HG02610 (cell line): Measurements from ENCODE around the gene TMEM187.
A peak's percentile ranks its signal among the peaks of the same experiment; 100 is the strongest.

Experiments
- ATAC-seq: cut with Tn5 transposase; IDR thresholded peaks from one replicate; pipeline ENCODE4 v1.9.1; 2021; ENCODE audit warnings: mild to moderate bottlenecking, moderate library complexity; ENCODE audit not compliant: unreplicated experiment

TMEM187 gene

DNA sequence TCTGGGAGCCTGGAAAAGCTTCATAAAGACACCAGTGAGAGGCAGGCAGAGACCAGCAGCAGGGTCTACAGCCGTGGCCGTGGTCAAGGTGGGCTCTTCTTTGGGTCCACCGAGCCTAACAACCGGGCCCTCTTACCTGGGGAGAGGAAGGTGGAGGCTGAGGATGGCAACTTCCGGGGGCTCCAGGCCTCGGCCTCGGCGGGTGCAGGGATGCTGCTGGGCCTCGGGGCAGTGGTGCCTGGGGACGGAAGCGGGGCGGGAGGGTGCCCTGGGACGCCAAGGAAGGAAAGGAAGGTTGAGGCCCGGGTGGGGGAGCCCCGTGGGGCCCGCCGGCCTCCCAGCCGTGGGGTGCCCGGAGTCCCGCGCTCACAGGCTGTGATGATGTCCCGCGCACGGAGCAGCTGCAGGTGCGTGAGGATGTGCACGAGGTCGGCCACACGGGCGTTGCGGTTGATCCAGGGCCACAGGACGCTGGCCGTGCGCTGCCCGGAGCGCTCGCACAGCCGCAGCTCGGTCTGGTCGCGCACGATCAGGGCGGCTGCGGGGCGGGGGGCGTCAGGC lies 46.6 kb downstream of the TMEM187 start:
- no peak for ATAC-seq

DNA sequence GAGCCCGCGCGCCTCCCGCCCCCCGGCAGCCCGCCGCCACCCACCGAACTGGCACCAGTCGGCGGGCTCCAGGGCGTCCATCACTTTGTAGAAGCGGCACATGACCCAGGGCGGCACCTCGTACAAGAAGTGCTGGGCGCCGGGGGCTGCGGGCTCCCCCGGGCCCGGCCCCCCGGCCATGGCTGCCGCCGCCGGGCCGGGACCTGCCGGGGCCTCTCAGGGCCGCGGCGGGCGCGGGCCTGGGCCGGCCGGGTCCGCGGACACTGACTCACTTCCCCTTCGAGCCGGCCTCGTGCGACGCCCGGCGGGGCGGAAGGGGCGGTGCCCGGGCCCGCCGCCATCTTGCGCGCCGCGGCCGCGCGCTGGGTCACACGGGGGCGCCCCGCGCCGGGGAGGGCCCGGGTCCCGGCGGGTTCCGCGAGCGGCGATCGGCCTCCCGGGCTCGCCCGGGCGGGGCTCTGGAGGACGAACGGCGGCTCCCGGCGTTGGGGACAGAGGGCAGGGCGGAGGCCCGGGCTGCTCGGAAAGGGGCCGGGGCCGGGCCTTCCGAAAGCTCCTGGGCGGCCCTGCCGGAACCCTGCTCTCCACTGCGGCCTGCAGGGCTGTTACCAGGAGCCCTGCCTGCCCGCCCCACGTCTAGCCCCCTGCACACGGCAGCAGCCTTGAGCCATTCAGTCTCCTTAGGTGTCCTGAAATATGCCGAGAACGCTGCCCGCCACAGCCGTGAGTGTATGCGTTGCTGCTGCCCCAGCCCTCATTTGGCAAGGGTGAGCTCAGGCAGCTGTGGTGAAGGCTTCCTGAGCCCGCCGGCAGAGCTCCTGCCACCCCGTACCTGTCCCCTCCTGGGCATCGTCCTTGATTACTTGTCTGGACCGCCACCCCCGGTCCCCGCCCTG lies 47.3 kb downstream of the TMEM187 start, which contains the start of gene IRAK1:
Gene IRAK1, minus strand, starts transcription at position 270 of the 896 bp plus-strand sequence. Its CDS starts 90 bp downstream, at position 180.
- peak; percentile 81 for ATAC-seq

DNA sequence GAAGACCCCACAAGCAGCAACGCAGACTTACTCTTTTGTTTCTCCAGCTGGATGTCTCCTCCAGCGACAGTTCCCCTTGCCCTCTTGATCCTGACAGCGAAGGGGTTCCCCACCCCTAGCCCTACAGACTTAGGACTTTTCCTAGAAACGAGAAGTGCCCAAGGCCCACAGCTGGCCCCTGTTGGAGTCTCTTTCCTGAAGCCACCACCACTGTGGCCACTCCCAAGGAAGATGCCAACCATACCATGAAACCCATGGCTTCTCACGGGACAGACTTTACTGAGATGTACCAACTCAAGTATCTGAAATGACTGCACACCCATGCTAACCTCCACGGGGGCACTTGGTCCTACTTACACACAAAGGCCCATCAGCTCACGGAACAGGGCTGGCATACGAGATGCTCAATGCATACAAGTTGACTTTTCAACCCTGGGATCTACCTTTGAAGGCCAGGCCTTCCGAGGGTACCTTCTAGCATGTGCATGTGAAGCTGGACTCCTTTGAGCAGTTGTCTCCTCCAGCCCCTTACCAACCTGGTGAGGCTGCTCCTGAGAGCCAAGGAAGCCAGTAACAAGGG lies 48.1 kb downstream of the TMEM187 start:
- ATAC-seq = no peak

DNA sequence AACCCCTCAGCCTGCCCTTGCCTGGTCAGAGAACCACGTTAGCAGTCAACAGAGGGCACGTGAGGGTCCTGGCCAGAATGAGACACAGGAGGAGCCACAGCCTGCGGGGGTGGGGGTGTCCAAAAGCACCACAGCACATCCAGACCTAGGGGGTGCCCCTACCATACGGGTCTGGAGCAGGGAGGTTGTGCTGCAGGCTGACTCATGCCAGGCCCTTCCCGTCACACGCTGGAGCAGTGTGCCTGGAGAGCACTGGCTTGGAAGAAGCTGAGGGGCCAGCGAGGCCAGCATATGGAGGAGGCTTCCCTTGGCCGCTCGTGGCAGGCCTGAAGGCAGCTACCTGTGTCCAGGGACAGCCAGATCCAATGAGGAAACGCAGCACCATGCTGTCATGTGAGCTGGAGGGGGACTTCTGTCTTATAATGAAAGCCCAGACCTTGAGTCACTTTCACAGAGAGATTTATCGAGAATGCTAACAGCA lies 48.6 kb downstream of the TMEM187 start:
- ATAC-seq = no peak

- ATAC-seq = no peak
Measured at GRCh38 chrX:154022108-154022507, 49.6 kb downstream of the TMEM187 start.

GRCh38 chrX:154023276-154024000 lies 50.9 kb downstream of the TMEM187 start:
- no peak for ATAC-seq

GRCh38 chrX:154024271-154024670 lies 51.7 kb downstream of the TMEM187 start:
- ATAC-seq = no peak

- ATAC-seq = no peak
Measured at GRCh38 chrX:154025230-154025629, 52.7 kb downstream of the TMEM187 start.

DNA sequence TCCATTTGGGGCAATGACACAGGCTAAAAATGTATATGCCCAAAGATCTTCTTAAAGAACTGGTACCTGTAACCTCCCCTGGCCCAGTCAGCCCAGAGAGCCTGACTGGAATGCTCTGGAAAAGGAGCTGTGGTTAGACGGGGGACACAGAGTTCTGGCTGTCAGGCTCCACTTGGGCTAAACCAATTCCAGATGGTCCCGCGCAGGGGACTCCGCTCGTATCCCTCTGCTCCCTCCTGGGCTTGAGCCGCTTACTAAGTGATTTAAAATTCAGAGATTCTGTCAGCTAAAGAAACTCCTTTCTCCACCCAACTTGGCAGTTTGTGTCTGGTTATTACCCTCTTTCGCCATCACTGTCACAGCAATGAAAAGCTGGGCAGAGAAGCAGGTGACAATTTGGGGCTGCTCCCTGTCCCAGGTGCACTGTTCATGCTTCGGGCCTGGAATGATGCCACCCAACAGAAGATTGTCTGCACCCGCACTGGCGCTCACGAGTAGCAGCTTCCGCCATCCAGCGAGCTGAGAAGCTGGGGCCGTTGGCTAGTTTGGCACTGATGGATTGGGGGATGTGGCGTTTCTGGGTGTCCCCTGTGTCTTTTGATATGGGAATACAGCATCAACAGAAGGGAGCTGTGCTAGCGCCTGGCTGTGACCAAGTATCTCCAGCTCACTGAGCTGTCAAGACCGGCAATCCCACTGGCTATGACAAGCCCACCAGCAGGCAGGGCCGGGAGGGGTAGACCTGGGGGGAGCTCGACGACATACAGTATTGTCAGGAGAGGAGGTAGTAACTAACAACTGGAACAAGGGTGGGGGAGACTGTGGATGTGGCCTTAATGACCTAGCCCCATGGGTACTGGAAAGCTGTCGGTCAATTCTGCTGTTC lies 53.8 kb downstream of the TMEM187 start:
- ATAC-seq = no peak

- ATAC-seq = no peak
Measured at GRCh38 chrX:154027022-154027402, 54.5 kb downstream of the TMEM187 start.

GRCh38 chrX:154027986-154028385 lies 55.4 kb downstream of the TMEM187 start:
- no peak for ATAC-seq

DNA sequence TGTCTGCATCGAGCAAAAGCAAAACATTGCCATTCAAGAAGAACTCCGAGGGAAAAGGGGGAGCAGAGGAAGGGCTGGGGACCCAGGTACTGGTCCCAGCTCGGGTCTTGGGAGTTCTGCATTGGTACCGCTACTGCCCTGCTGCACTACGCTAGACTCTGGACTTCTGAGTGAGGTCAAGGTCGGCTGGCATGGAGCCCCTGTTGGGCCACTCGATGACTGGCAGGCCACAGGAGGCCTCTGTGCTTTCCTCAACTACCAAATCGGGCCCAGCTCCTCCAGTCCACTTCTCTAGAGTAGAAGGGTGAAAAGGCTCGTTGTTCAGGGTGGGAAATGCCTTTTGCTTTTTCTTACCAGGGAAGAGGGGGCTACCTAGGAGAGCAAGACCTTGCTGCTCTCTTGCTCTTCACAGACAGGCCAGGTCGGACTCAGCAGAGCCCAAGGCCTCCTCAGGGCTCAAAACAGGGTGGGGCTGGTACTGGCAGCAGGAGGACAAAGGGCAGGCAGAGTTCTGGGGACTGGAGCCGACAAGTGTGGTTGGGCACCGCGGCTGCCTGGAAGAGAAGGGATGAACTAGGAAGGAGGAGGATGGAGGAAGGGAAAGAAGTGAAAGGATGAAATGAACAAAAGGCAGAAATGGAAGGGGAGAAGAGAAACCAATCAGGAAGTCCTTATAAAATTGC lies 56.1 kb downstream of the TMEM187 start:
- ATAC-seq = no peak

DNA sequence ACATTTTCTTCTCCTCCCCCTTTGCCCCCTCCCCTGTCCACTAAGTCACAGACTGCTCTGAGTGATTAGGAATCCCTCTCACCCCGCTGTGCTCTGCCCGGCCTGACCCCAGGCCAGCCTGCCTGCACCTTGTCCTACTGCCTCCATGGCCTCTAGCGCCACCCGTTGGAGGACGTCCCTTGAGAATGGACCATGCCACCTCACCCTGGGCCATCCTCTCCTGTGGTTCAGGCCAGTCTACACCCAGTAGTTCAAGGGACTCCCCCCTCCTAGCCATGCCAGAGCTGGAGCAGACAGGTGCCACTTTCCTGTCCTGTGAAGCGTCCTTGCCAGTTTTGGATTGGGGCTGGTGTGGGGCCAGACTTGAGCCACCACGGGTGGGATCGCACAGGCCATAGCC lies 56.9 kb downstream of the TMEM187 start:
- no peak for ATAC-seq

- ATAC-seq = no peak
Measured at GRCh38 chrX:154030266-154030665, 57.7 kb downstream of the TMEM187 start.

- no peak for ATAC-seq
Measured at GRCh38 chrX:154030715-154031305, 58.3 kb downstream of the TMEM187 start.

GRCh38 chrX:154032160-154032559 lies 59.6 kb downstream of the TMEM187 start:
- no peak for ATAC-seq

GRCh38 chrX:154032653-154033052 lies 60.1 kb downstream of the TMEM187 start:
- ATAC-seq = no peak
